Mucosa of gallbladder (tissue), 1 donor: ENCODE data around the gene ALG13. TPM values are rescaled to one million over a fixed set of nuclear protein-coding genes. Genes with fewer than 3 reads are reported as not detected.
"Not testable (repeated sequence)": the region's sequence is repeated elsewhere in the genome, so short reads cannot be mapped to it uniquely, and the experiment has no call there.

Experiments
- DNase-seq: peaks from one replicate; pipeline ENCODE4 v3.0.0-alpha.2; 2020; ENCODE audit warnings: low spot score
- total RNA-seq: library from RNA; stranded (reverse); gene quantifications from one replicate; pipeline ENCODE4 v1.2.1, GENCODE V29; 2021
- donor health status: DM: no; HTN: no; CAD: no.

ALG13 gene
- total RNA-seq = 56.9 TPM

GRCh38 chrX:111680988-111681779 lies at the start of gene ALG13:
ALG13 (plus strand) TSS chrX:111681170; CDS start chrX:111681219, 49 bp downstream.
- peak; percentile 92 for DNase-seq

GRCh38 chrX:111634823-111635729 lies 45.9 kb upstream of the ALG13 start:
- no peak for DNase-seq

GRCh38 chrX:111641969-111642368 lies 39.0 kb upstream of the ALG13 start:
- no peak for DNase-seq

GRCh38 chrX:111645165-111645564 lies 35.8 kb upstream of the ALG13 start:
- not testable (repeated sequence) for DNase-seq

DNA sequence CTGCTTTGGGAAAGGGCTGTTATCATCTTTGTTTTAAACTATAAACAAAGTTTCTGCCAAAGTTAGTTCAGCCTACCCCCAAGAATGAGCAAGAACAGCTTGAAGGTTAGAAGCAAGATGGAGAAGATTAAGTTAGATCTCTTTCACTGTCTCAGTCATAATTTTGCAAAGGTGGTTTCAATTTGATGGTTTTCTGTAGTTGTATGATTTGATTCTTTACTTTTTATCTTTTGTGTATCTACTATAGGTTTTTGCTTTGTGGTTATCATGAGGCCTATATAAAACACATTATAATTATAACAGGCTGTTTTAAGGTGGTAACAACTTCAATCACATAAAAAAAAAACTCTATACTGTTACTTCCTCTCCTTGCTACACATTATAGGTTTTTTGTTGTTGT lies 35.4 kb upstream of the ALG13 start:
- no peak for DNase-seq

GRCh38 chrX:111646515-111646914 lies 34.5 kb upstream of the ALG13 start:
- DNase-seq = no peak

- no peak for DNase-seq
Measured at GRCh38 chrX:111648802-111649201, 32.2 kb upstream of the ALG13 start.

GRCh38 chrX:111649638-111650037 lies 31.3 kb upstream of the ALG13 start:
- no peak for DNase-seq

GRCh38 chrX:111650845-111651244 lies 30.1 kb upstream of the ALG13 start:
- DNase-seq = no peak

DNA sequence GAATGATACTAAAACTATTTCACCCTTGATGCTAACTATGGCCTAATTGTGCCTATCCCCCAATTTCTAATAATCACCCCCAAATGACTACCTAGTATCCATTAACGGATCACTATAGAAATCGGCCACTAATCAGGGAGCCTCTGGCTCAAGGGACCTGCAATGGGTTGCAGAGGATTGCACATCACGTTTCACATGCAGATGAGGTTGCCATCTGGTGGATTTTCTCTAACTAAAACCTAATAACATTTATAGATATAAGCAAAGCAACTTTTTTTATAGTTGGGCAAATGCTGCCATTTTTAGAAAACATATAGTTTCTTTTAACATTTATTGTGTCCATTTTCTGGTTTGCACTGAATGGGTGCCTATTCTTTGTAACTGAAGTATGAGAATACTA lies 28.3 kb upstream of the ALG13 start:
- no peak for DNase-seq

DNA sequence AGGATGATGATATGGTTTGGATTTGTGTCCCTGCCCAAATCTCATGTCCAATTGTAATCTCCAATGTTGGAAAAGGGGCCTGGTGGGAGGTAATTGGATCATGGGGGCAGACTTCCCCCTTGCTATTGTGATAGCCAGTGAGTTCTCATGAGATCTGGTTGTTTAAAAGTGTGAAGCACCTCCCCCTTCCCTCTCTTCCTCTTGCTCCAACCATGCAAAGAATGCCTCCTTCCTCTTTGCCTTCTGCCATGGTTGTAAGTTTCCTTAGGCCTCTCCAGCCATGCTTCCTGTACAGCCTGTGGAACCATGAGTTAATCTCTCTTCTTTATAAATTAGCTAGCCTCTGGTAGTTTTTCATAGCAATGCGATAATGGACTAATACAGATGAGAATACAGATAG lies 19.7 kb upstream of the ALG13 start:
- DNase-seq = no peak

DNA sequence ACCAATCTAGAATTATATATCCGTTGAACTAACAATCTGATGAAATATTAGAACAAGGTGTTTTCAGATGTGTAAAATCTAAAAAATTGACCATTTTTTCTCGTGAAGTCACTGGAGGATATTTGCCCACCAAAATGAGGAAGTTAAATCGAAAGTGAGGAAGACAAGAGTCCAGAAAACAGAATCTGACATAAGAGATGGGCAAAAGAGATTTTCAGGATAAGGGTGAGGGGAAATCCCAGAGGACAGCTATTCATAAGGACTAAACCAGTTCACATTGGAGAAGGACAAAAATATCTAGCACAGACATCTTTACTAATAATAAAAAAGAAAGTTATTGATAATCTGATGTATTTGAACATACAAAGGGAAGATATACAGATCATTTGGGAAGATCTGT lies 18.7 kb upstream of the ALG13 start:
- no peak for DNase-seq

DNA sequence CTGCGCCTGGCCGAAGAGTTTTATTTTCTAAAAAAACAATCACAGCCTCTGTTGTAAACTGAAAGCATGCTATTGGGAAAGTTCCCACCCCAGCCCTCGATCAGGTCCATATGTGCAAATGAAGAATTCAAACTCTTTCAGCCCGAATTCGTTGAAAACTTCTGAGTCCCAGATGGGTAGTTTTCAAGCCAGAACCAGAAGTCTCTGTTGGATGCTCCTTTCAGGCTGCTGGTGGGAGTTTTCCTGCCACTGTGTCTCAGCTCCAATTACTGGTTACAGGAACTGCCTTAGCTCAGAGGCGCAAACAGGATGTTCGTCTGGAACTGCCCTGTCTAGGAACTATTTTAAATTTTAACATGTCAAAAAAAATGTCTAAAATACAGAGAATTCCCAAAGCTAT lies 9.3 kb upstream of the ALG13 start:
- DNase-seq = no peak

DNA sequence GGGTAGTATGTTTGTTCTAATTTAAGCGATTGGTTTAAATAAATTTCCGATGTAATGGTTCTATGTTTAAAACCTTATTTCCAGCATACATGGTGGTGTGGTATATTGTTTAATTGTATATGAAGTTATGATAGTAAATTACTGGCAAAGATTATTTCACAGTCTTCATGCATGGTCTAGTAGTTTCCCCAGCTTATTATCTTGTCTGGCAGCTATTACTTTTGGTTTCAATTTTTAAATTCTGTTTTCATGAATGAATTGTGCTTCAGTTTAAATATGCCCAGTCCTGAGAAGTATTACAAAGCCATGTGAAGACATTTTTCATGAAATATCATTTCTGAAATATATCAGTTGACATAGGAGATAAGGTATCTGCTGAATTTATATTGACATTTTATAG lies 6.3 kb downstream of the ALG13 start:
- DNase-seq = no peak

- no peak for DNase-seq
Measured at GRCh38 chrX:111695297-111695880, 14.4 kb downstream of the ALG13 start.

- no peak for DNase-seq
Measured at GRCh38 chrX:111719426-111720210, 38.6 kb downstream of the ALG13 start.

DNA sequence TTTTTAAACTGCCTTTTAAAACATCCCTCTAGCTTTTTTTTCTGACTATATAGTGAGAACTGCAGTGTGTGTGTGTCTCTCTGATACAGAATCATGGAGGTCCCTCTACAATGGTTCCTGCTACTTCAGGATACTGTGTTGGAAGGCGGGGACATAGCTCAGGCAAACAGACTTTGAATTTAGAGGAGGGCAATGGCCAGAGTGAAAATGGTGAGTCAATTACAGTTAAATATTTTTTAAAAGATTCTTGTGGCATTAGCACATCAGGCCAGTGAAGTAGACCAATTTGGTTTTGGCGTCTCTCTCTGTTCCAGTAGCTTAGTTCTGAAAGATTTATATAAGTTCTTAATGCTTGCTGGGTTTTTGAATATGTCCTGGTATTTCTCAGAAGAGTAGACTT lies 47.1 kb downstream of the ALG13 start:
- no peak for DNase-seq

DNA sequence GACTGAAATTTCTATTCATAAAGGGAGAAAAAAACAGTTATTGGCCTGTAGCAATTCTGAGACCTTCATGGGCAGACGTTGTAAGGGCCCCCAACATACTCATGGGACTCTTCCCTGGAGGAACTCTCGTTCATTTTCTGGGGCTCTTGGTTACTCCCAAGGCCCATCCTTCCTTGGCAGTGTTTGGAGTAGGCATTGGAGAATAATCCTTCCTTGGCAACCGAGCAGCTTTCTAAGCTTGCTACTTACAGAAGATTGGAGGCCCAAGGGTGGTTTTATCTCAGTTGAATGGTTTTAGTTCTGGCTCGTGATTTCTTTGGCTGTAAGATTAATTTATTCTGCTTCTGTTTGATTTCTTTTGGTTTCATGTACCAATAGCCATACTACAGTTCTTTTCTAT lies 50.4 kb downstream of the ALG13 start:
- DNase-seq = no peak

DNA sequence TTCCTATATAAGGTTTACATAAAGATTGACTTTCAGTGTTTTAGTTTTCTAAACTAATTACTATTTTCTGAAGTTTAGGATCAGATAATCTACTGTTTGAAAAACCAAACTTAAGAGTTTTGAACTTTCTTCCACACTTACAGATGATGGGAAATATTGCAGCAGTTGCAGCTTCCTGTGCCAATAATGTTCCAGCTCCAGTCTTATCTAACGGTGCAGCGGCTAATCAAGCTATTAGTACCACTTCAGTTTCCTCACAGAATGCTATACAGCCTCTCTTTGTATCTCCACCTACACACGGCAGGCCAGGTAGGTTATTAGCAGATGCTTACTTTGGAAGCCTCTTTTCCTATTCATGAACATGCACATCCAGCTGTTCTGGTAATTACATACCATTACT lies 55.6 kb downstream of the ALG13 start:
- DNase-seq = no peak

DNA sequence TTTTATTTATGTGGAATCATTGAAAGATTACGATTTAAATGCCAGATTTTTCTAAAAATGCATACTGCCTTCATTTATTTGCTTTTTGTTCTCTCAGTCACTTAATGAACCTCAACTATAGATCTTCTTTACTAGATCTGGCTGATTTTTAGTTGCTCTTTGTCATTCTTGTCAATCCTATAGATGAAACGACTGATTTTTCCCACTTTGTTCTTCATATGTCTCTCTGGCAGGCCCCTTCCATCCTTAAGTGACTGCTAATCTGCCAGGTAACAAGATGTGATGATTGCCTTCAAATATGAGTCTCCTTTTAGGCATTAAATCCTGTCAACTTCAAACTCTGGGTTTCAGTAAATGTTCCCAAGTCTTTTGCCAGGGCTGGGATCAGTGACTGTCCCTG lies 61.0 kb downstream of the ALG13 start:
- no peak for DNase-seq

DNA sequence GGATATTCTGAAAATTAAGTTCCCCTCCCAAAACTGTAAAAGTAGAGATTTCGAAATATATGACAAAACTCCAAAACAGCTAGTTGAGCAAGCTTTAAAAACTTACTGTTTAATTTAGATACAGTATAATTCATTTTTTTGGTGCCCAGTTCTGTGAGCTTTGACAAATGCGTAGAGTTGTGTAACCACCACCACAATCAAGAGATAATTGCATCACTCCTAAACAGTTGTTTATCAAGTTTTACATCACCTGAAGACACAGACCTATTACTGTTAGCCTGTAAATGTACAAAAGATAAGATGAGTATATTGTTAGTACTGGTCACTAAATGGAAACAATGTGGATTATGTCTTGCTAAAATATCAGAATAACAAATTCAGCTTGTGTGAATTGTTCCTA lies 62.3 kb downstream of the ALG13 start:
- DNase-seq = no peak

- DNase-seq = no peak
Measured at GRCh38 chrX:111756486-111756885, 75.5 kb downstream of the ALG13 start.
